ENCODE measurements around the gene TMEM8B.

TMEM8B gene

GRCh38 chr9:35841645-35841900, 12.5 kb downstream of the TMEM8B start:
- no peak for DNase-seq (ENCODE audit: low spot score)

- no peak for DNase-seq (ENCODE audit: low spot score)
Measured at GRCh38 chr9:35842020-35842745, 13.2 kb downstream of the TMEM8B start.

GRCh38 chr9:35842795-35843194, 13.8 kb downstream of the TMEM8B start:
- DNase-seq (ENCODE audit: low spot score) = no peak

- DNase-seq (ENCODE audit: low spot score) = no peak
Measured at GRCh38 chr9:35844628-35845270, 15.7 kb downstream of the TMEM8B start.

GRCh38 chr9:35845824-35846771, 17.1 kb downstream of the TMEM8B start:
- DNase-seq (ENCODE audit: low spot score) = no peak

GRCh38 chr9:35847792-35848572, 19.0 kb downstream of the TMEM8B start:
- DNase-seq (ENCODE audit: low spot score) = no peak

GRCh38 chr9:35852267-35852815, 23.3 kb downstream of the TMEM8B start:
- no peak for DNase-seq (ENCODE audit: low spot score)

GRCh38 chr9:35852876-35853865, 24.1 kb downstream of the TMEM8B start:
- no peak for DNase-seq (ENCODE audit: low spot score)

GRCh38 chr9:35854091-35854762, 25.2 kb downstream of the TMEM8B start:
- no peak for DNase-seq (ENCODE audit: low spot score)

- DNase-seq (ENCODE audit: low spot score) = no peak
Measured at GRCh38 chr9:35856206-35856605, 27.2 kb downstream of the TMEM8B start.

- DNase-seq (ENCODE audit: low spot score) = no peak
Measured at GRCh38 chr9:35856882-35857281, 27.9 kb downstream of the TMEM8B start.

- no peak for DNase-seq (ENCODE audit: low spot score)
Measured at GRCh38 chr9:35858458-35858857, 29.4 kb downstream of the TMEM8B start.

- peak; percentile 81 for DNase-seq (ENCODE audit: low spot score)
Measured at GRCh38 chr9:35859310-35859989, 30.4 kb downstream of the TMEM8B start.

GRCh38 chr9:35859990-35860339, 30.9 kb downstream of the TMEM8B start:
- DNase-seq (ENCODE audit: low spot score) = no peak

GRCh38 chr9:35861161-35861897, 32.3 kb downstream of the TMEM8B start:
- no peak for DNase-seq (ENCODE audit: low spot score)

GRCh38 chr9:35862328-35862727, 33.3 kb downstream of the TMEM8B start:
- no peak for DNase-seq (ENCODE audit: low spot score)

- DNase-seq (ENCODE audit: low spot score) = no peak
Measured at GRCh38 chr9:35863583-35863982, 34.6 kb downstream of the TMEM8B start.

GRCh38 chr9:35864695-35865255, 35.7 kb downstream of the TMEM8B start:
- no peak for DNase-seq (ENCODE audit: low spot score)
